ENCODE measurements around the gene MTCL1. TPM values are rescaled to one million over a fixed set of nuclear protein-coding genes. Genes with fewer than 3 reads are reported as not detected.

The MTCL1 gene
- total and polyA plus RNA-seq, 2 of the 8 experiments (the other 6 are each of a cell fraction or from before 2014, with no cell fraction given), result 16.6 to 60.8 TPM

DNA sequence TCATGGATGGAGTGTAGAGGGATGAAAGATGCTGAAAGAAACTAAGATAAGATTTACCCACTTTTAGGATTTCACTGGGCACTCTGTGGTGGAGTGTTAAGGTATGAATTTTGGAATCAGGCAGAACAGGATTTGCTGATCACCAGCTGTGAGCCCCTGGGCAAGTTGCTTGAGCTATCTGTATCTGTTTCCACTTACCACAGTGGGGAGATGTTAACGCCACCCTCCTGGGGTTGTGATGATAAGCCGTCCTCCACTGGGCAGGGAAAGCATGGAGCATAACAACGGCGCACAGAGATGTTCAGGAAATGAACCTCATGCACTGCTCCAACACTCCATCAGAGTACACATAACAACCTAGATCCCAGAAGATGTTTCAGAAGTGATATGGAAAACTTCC, 160.6 kb downstream of the MTCL1 start:
- POLR2A ChIA-PET (ENCODE audit: partially characterized antibody), result no interaction called here
- H2AFZ ChIP-seq (ENCODE audit: low read length), result no peak overlapping the region
- FAIRE-seq, result no peak
- TF ChIP-seq, protein P1, sequence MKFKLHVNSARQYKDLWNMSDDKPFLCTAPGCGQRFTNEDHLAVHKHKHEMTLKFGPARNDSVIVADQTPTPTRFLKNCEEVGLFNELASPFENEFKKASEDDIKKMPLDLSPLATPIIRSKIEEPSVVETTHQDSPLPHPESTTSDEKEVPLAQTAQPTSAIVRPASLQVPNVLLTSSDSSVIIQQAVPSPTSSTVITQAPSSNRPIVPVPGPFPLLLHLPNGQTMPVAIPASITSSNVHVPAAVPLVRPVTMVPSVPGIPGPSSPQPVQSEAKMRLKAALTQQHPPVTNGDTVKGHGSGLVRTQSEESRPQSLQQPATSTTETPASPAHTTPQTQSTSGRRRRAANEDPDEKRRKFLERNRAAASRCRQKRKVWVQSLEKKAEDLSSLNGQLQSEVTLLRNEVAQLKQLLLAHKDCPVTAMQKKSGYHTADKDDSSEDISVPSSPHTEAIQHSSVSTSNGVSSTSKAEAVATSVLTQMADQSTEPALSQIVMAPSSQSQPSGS (IDR thresholded peaks at IDR 0.05; ENCODE audit: low read length), result no peak
- TF ChIP-seq SAP30 (IDR thresholded peaks at IDR 0.05; ENCODE audit: insufficient read depth, insufficient replicate concordance, low read length), result no peak
- TF ChIP-seq, protein P2, sequence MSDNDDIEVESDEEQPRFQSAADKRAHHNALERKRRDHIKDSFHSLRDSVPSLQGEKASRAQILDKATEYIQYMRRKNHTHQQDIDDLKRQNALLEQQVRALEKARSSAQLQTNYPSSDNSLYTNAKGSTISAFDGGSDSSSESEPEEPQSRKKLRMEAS (IDR thresholded peaks at IDR 0.05), result no peak
- no peak for TF ChIP-seq KDM5A (IDR thresholded peaks at IDR 0.05; ENCODE audit: low read length)
- no peak for TF ChIP-seq SRF (IDR thresholded peaks at IDR 0.05; ENCODE audit: low read depth, low read length)
- no peak for TF ChIP-seq HDAC6 (IDR thresholded peaks at IDR 0.05; ENCODE audit: low read depth, low read length)
- no peak for TF ChIP-seq BACH1 (IDR thresholded peaks at IDR 0.05; ENCODE audit: low read length)
- no peak for TF ChIP-seq CHD2 (IDR thresholded peaks at IDR 0.05; ENCODE audit: low read length)
- TF ChIP-seq, protein P3, sequence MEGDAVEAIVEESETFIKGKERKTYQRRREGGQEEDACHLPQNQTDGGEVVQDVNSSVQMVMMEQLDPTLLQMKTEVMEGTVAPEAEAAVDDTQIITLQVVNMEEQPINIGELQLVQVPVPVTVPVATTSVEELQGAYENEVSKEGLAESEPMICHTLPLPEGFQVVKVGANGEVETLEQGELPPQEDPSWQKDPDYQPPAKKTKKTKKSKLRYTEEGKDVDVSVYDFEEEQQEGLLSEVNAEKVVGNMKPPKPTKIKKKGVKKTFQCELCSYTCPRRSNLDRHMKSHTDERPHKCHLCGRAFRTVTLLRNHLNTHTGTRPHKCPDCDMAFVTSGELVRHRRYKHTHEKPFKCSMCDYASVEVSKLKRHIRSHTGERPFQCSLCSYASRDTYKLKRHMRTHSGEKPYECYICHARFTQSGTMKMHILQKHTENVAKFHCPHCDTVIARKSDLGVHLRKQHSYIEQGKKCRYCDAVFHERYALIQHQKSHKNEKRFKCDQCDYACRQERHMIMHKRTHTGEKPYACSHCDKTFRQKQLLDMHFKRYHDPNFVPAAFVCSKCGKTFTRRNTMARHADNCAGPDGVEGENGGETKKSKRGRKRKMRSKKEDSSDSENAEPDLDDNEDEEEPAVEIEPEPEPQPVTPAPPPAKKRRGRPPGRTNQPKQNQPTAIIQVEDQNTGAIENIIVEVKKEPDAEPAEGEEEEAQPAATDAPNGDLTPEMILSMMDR (IDR thresholded peaks at IDR 0.05; ENCODE audit: control extremely low read depth in 1 of 3, insufficient read depth in 1 of 3, low read depth in 1 of 3, low read length in 3 of 3), result no peak
- TF ChIP-seq TEAD4 (IDR thresholded peaks at IDR 0.05; ENCODE audit: low read depth, low read length), result no peak

More for the DNA sequence above, 160.6 kb downstream of the MTCL1 start:
- no peak overlapping the region for H2BK5ac ChIP-seq (ENCODE audit: low read depth, low read length)
- no peak overlapping the region for H3K23ac ChIP-seq (ENCODE audit: insufficient read length)
- H3K23me2 ChIP-seq (ENCODE audit: low read depth, low read length), result no peaks in the 10 kb centered on the region
- no peak overlapping the region for H4K8ac ChIP-seq (ENCODE audit: extremely low read depth, insufficient read depth, low read length)
- H3K36me3 ChIP-seq (ENCODE audit: control insufficient read depth in 2 of 4, insufficient read depth in 4 of 4, low read length in 3 of 4), result no peaks in the 10 kb centered on the region; a peak in 1 of 8 replicates
- no peak overlapping the region for H3K18ac ChIP-seq (ENCODE audit: extremely low read depth, low read length)
- no peak overlapping the region for H3K14ac ChIP-seq (ENCODE audit: insufficient read length)
- no peak overlapping the region for H2BK20ac ChIP-seq (ENCODE audit: low read length)
- H2BK12ac ChIP-seq (ENCODE audit: low read depth, low read length), result no peak overlapping the region
- no peak overlapping the region for H3K4ac ChIP-seq (replicated peaks; ENCODE audit: insufficient read length, low read depth, low read length)
- no peak overlapping the region for H2AK5ac ChIP-seq (ENCODE audit: low read depth, low read length)
- H3K4me3 ChIP-seq (ENCODE audit: extremely low read depth in 1 of 4, insufficient read depth in 2 of 4, low read depth in 3 of 4, low read length in 4 of 4), result no peak overlapping the region
- no peak overlapping the region for H2BK15ac ChIP-seq (ENCODE audit: low read length)
- no peak for DNase-seq (ENCODE audit: low read depth in 1 of 2, low spot score in 2 of 2)
- H4K20me1 ChIP-seq (replicated peaks in 1 of 2; ENCODE audit: control insufficient read depth in 1 of 2, insufficient read depth in 2 of 2, low read length in 2 of 2), result no peaks in the 10 kb centered on the region
- no peak overlapping the region for H3K56ac ChIP-seq (replicated peaks; ENCODE audit: insufficient read length, low read depth, low read length)
- 93% methylated on average over 4 of the region's 4 CpGs; no CpG with 5 or more reads in 1 of the 2 experiments for WGBS, 2 experiments (ENCODE audit: extremely low coverage in 1 of 2, insufficient coverage in 1 of 2, insufficient read length in 1 of 2, insufficient replicate concordance in 2 of 2, low coverage in 1 of 2, low lambda C conversion rate in 2 of 2, missing lambda C conversion rate in 1 of 2)
- no peak overlapping the region for H3K4me2 ChIP-seq (ENCODE audit: insufficient read depth in 1 of 2, low read depth in 2 of 2, low read length in 2 of 2)
- no peaks in the 10 kb centered on the region for H3K4me1 ChIP-seq (replicated peaks in 1 of 4; ENCODE audit: control insufficient read depth in 3 of 4, insufficient read depth in 4 of 4, low read length in 3 of 4)
- no peak overlapping the region for H3K27ac ChIP-seq (ENCODE audit: low read depth, low read length)
- H2BK120ac ChIP-seq (replicated peaks; ENCODE audit: low read depth, low read length), result no peak overlapping the region
- no peaks in the 10 kb centered on the region for H3K79me1 ChIP-seq (ENCODE audit: low read depth, low read length)
- no peaks in the 10 kb centered on the region; a peak in 1 of 4 replicates for H3K9me3 ChIP-seq (ENCODE audit: insufficient read depth in 2 of 2, low read depth in 1 of 2, low read length in 1 of 2)
- CTCF ChIA-PET (ENCODE audit: partially characterized antibody), result interaction anchor here (0.9 to 1.9 kb wide), 4 partner anchors 10 to 122 kb away, joined by 3 to 7 read pairs (median 5); no protein-coding TSS in a partner anchor
- H4K91ac ChIP-seq (replicated peaks; ENCODE audit: insufficient read length, low read length), result no peak overlapping the region
- H3K79me2 ChIP-seq (ENCODE audit: control insufficient read depth in 1 of 2, insufficient read depth in 2 of 2, low read length in 2 of 2), result no peaks in the 10 kb centered on the region
- peaks cover 0 to 2% (median 0%) of the 10 kb centered on the region in 4 experiments; a peak in 1 of 7 replicates for H3K27me3 ChIP-seq (replicated peaks in 1 of 4; ENCODE audit: control insufficient read depth in 3 of 4, extremely low read depth in 1 of 4, insufficient read depth in 3 of 4, low read length in 3 of 4)
- H3K9ac ChIP-seq (replicated peaks in 1 of 4; ENCODE audit: extremely low read depth in 1 of 4, low read depth in 3 of 4, low read length in 3 of 4), result no peak overlapping the region
- no peak overlapping the region for H4K5ac ChIP-seq (ENCODE audit: insufficient read length, low read depth, low read length)
